Superior temporal gyrus (tissue), 1 donor: Measurements from ENCODE around the gene GTPBP3.
"Not testable (repeated sequence)": the region's sequence is repeated elsewhere in the genome, so short reads cannot be mapped to it uniquely, and the experiment has no call there.

Experiments used
- DNase-seq: peaks from one replicate; pipeline ENCODE4 v3.0.0-alpha.2; 2016; ENCODE audit errors: extremely low spot score

Gene GTPBP3

GRCh38 chr19:17341386-17341785, 4.0 kb downstream of the GTPBP3 start:
- no peak for DNase-seq

DNA sequence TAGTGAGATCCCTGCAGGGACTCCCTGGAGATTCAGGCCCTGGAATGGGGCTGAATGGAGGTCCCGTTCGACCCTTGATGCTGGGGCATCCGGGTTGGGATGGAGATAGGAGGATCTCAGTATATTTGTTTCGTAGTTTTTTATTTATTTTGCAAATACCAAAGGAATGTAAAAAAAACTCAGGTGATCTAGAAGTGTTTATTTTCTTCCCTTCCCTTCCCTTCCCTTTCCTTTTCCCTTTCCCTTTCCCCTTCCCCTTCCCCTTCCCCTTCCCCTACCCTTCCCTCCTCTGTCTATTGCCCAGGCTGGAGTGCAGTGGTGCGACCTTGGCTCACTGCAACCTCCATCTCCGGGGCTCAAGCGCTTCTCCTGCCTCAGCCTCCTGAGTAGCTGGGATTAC, 4.5 kb downstream of the GTPBP3 start:
- DNase-seq, result no peak

- peak; percentile 73 for DNase-seq
These were observed 8.8 kb downstream of the GTPBP3 start for GRCh38 chr19:17346109-17346671.

DNA sequence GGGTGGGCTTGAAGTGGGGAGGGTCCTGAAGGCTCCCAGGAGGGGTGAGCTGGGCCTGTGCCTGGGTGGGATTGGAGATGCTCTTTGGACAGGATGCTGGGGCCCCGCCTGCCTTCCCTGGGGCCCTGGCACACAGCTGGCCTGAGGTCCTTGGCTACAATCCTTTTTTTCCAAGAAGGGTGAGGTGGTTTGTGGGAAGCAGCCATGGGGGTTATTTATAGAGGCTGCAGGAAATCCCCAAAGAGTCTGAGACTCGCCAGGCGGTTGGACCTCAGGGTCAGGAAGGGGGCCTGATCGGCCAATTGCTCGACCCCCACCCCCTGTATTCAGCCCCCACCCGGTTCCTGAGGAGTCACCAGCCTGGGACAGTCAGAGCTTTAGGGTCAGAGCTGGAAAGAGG, 10.0 kb downstream of the GTPBP3 start:
- DNase-seq, result no peak

GRCh38 chr19:17347877-17348276, 10.5 kb downstream of the GTPBP3 start:
- no peak for DNase-seq

GRCh38 chr19:17348700-17349099, 11.3 kb downstream of the GTPBP3 start:
- no peak for DNase-seq

GRCh38 chr19:17351815-17352435, 14.6 kb downstream of the GTPBP3 start:
- no peak for DNase-seq

DNA sequence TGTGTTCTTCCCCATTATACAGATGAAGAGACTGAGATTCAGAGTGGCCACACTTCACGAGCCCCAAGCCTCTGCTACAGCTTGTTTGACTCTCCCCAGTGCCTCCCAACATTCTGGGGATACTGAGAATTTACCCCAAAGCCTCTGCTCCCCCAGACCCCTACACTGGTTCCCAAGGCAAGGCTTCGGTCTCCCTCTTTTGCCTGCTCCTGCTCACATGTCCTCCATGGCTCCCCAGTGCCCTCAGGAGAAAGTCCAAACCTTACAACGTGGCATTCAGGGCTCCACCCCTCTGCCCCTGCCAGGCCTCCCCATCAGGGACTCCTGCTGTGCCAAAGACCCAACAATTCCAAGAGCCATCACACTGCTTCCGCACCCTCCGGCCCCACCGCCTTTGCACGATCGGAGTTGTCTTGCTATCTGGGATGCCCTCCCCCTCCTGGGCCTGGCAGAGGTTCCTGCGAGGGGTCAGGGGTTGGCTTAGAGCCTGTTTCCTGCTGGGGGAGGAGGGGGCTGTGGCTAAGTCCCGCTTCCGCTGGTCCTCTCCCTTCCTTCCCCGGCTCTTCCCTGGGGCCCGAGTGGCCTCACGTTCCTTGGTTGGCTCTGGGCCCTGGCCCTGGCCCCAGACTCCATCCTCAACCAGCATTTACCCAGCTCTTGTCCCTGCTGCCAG, 15.4 kb downstream of the GTPBP3 start:
- DNase-seq, result no peak

DNA sequence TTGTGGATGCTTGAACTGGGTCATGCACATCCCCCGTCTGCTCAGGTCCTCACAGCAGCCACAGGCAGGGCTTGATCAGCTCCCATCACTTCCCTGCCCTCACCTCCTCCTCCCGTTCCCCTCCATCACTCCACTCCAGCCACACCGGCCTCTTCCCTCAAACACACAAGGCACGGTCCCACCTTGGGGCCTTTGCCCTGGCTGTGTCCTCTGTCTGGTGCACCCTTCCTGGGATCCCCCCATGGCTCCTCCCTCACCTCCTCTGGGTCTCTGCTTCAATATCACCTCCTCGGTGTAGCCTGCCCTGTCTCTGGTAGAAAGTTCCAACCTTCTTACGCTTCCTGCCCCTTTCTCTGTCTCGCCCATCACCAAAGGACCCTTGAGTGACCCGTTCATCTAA, 16.0 kb downstream of the GTPBP3 start:
- no peak for DNase-seq

DNA sequence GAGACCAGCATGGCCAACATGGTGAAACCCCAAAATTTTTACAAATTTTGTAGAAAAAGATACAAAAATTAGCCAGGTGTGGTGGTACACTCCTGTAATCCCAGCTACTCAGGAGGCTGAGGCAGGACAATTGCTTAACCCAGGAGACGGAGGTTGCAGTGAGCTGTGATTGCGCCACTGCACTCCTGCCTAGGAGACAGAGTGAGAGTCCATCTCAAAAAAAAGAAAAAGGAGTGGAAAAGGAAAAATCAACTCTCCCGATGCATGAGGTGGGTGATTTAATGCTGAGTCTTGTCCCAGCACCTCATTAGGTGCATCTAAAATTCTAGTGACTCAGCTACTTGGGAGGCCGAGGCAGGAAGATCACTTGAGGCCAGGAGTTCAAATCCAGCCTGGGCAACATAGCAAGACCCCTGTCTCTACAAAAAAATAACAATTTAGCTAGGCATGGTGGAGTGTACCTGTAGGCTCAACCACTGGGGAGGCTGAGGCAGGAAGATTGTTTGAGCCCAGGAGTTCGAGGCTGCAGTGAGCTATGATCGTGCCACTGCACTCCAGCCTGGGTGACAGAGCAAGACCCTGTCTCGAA, 19.8 kb downstream of the GTPBP3 start:
- no peak for DNase-seq

GRCh38 chr19:17357724-17358123, 20.4 kb downstream of the GTPBP3 start:
- no peak for DNase-seq

GRCh38 chr19:17358395-17358794, 21.0 kb downstream of the GTPBP3 start:
- no peak for DNase-seq

DNA sequence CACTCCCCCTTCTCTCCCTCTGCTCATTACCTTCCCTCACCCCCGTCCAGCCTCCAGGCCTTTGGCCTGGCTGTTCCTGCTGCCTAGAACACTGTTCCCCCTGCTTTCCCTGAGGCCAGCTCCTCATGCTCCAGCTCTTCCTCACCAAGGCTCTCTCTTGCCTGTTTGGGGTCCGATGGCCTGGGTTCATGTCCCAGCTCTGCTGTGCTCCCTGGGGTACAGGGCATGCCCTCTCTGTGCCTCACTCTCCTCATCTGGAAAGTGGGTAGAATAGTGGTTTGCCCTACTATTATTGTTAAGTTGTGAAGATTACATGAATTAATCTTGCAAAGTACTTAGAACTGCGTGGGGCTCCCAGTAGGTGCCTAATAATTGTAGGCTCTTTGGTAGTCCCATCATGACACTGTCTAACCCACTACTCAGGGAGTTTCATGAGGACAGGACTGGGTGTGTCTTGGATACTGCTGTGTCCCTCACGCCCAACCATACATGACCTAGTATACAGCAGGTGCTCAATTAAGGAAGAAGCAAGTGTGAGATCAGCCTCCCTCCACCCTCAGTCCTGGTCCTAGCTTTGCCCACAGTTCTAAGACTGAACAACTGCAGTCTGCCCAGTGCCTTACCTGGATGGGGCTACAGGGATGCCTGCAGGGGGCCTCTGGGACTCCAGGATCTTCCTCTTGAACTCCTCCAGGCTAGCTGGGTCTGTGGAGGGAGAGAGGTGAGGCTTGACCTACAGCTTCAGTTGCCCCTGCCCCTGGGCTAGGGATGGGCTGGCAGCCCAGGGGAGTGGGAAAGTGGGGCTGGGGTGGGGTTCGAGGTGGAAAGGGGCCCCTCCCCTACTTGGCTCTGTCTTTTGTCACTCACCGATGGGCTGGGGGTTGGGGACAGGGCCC, 22.8 kb downstream of the GTPBP3 start:
- DNase-seq, result no peak

GRCh38 chr19:17363852-17364605, 26.7 kb downstream of the GTPBP3 start:
- DNase-seq, result not testable (repeated sequence)

GRCh38 chr19:17365361-17365760, 28.0 kb downstream of the GTPBP3 start:
- DNase-seq, result no peak

DNA sequence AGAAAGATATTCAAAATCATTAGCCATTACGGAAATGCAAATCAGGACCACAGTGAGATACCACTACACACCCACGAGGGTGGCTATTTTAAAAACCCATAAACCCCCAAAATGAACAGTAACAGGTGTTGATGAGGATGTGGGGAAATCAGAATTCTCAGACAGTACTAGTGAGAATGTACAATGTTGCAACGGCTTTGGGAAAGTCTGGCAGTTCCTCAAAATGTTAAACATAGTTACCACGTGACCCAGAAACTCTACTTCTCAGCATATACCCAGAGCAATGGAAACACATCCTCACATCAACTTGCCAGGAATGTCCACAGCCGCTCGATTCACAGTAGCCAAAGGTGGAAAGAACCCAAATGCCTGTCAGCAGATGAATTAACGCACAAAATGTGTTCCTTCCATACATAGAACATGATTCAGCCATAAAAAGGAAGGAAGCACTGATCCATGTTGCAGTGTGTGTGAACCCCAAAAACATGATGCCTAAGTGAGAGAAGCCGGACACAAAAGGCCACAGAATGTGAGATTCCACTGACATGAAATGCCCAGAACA, 32.8 kb downstream of the GTPBP3 start:
- DNase-seq, result peak; percentile 74

- DNase-seq, result no peak
These were observed 39.7 kb downstream of the GTPBP3 start, which contains the start of gene PLVAP for GRCh38 chr19:17376935-17377600. Gene PLVAP, minus strand, starts transcription at chr19:17377342. Its CDS starts 54 bp downstream, at chr19:17377288.

DNA sequence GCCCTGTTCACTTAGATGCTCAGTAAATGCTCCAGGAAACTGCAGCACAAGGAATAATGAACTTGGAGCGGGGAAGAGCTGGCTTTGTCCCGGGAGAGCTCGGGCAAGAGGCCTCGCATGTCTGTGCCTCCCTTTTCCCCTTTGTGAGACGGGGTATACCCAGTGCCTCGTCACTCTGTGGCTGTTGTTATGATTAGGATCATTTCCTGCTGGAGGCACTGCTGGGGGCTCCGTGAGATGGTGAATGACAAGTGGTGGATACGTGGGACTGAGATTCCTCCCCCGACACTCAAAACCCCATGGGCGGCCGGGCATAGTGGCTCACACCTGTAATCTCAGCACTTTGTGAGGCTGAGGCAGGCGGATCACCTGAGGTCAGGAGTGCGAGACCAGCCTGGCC, 40.9 kb downstream of the GTPBP3 start:
- DNase-seq, result no peak

DNA sequence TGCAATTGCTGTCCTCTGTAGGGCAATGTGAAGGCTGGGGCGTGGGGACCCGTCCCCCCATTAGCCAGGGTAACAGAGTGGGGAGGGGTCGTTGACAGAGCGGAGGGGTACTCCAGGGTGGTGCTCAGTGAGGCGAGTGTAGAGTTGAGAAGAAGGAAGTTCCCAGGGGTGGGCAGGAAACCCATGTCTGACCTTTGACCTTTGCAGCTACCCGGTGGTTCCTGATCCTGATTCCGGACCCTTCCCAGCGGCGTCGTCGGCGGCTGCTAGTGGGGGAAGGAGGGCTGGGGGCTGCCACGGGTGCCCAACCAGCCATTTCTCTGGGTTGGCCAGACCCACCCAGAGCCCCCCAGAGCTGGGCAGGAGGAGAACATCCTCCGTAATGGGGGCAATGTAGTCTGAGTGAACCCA, 41.9 kb downstream of the GTPBP3 start:
- no peak for DNase-seq

- DNase-seq, result no peak
These were observed 43.2 kb downstream of the GTPBP3 start for GRCh38 chr19:17380426-17381138.
